ENCODE results near the gene CEP95.

The CEP95 gene

GRCh38 chr17:64472564-64472963 lies 34.2 kb upstream of the CEP95 start:
- Histone ChIP-seq H3K9ac (ENCODE audit: low read length) (no peak overlapping the region), H3K79me2 (ENCODE audit: low read length) (no peaks in the 10 kb centered on the region), H3K27ac (ENCODE audit: low read length) (no peak overlapping the region), H4K20me1 (ENCODE audit: insufficient read depth, low read length) (no peaks in the 10 kb centered on the region), H3K36me3 (replicated peaks; ENCODE audit: insufficient read depth, low read length) (no peaks in the 10 kb centered on the region), H3K27me3 (replicated peaks; ENCODE audit: insufficient read depth, low read length) (no peaks in the 10 kb centered on the region), H3K4me1 (ENCODE audit: low read length) (no peaks in the 10 kb centered on the region), H2AFZ (ENCODE audit: low read length) (no peak overlapping the region), H3K4me3 (ENCODE audit: low read length) (no peak overlapping the region), H3F3A (ENCODE audit: insufficient read depth, low read length) (no peaks in the 10 kb centered on the region), H3K9me2 (replicated peaks; ENCODE audit: insufficient read depth, low read length) (no peaks in the 10 kb centered on the region), H3K9me3 (replicated peaks; ENCODE audit: insufficient read depth, low read length) (no peaks in the 10 kb centered on the region), H3K4me2 (ENCODE audit: low read depth, low read length) (no peak overlapping the region)
- no peak for DNase-seq
- no peak for TF ChIP-seq CTCF (IDR thresholded peaks at IDR 0.05; ENCODE audit: low read length)
- no peak for TF ChIP-seq EZH2 (optimal IDR thresholded peaks at IDR 0.05; ENCODE audit: low read depth, low read length)
- TF ChIP-seq EZH2phosphoT487 (IDR thresholded peaks at IDR 0.05; ENCODE audit: low read length): no peak

DNA sequence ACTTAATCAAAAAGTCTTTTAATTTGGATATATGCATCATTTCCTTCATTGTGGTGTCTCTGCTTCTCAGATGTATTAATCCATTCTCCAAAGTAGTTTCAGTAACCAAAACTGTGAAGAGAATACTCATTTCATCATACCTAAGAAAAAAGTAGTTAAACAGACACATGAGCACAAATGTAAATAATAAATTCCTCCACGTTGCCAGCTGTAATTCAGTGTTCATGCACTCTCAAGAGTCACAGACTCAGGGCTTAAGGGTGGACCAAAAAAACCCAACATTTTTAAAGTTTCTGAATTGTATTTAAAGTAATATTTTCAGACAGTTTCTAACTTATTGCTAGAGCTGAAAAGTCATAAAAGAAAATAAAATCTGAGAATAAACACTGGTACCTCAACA lies 28.9 kb upstream of the CEP95 start:
- Histone ChIP-seq H3K4me2 (ENCODE audit: low read depth, low read length) (no peak overlapping the region), H3K36me3 (replicated peaks; ENCODE audit: insufficient read depth, low read length) (no peaks in the 10 kb centered on the region), H3K79me2 (ENCODE audit: low read length) (no peaks in the 10 kb centered on the region), H3K4me1 (ENCODE audit: low read length) (no peaks in the 10 kb centered on the region), H3K9me2 (replicated peaks; ENCODE audit: insufficient read depth, low read length) (no peaks in the 10 kb centered on the region), H3K27me3 (replicated peaks; ENCODE audit: insufficient read depth, low read length) (no peaks in the 10 kb centered on the region), H3K27ac (ENCODE audit: low read length) (no peak overlapping the region), H3F3A (ENCODE audit: insufficient read depth, low read length) (no peaks in the 10 kb centered on the region), H3K9me3 (replicated peaks; ENCODE audit: insufficient read depth, low read length) (no peaks in the 10 kb centered on the region), H3K9ac (ENCODE audit: low read length) (no peak overlapping the region), H4K20me1 (ENCODE audit: insufficient read depth, low read length) (no peaks in the 10 kb centered on the region), H2AFZ (ENCODE audit: low read length) (no peak overlapping the region), H3K4me3 (ENCODE audit: low read length) (no peak overlapping the region)
- TF ChIP-seq EZH2phosphoT487 (IDR thresholded peaks at IDR 0.05; ENCODE audit: low read length) (no peak), EZH2 (optimal IDR thresholded peaks at IDR 0.05; ENCODE audit: low read depth, low read length) (no peak), CTCF (IDR thresholded peaks at IDR 0.05; ENCODE audit: low read length) (no peak)
- no peak for DNase-seq

- Histone ChIP-seq H3K4me2 (ENCODE audit: low read depth, low read length) (no peak overlapping the region), H3K9me2 (replicated peaks; ENCODE audit: insufficient read depth, low read length) (no peaks in the 10 kb centered on the region), H4K20me1 (ENCODE audit: insufficient read depth, low read length) (no peaks in the 10 kb centered on the region), H3K9me3 (replicated peaks; ENCODE audit: insufficient read depth, low read length) (no peaks in the 10 kb centered on the region), H3K4me1 (ENCODE audit: low read length) (no peaks in the 10 kb centered on the region), H3F3A (ENCODE audit: insufficient read depth, low read length) (no peaks in the 10 kb centered on the region), H3K27me3 (replicated peaks; ENCODE audit: insufficient read depth, low read length) (no peaks in the 10 kb centered on the region), H3K79me2 (ENCODE audit: low read length) (no peaks in the 10 kb centered on the region), H3K36me3 (replicated peaks; ENCODE audit: insufficient read depth, low read length) (no peaks in the 10 kb centered on the region), H2AFZ (ENCODE audit: low read length) (no peak overlapping the region), H3K27ac (ENCODE audit: low read length) (no peak overlapping the region), H3K4me3 (ENCODE audit: low read length) (no peak overlapping the region), H3K9ac (ENCODE audit: low read length) (no peak overlapping the region)
- DNase-seq: no peak
- TF ChIP-seq CTCF (IDR thresholded peaks at IDR 0.05; ENCODE audit: low read length): no peak
- no peak for TF ChIP-seq EZH2 (optimal IDR thresholded peaks at IDR 0.05; ENCODE audit: low read depth, low read length)
- TF ChIP-seq EZH2phosphoT487 (IDR thresholded peaks at IDR 0.05; ENCODE audit: low read length): no peak
Observed at GRCh38 chr17:64480951-64481350, 25.8 kb upstream of the CEP95 start.

All from MM.1S (cell line).